ENCODE data around the gene CAB39L. TPM values are rescaled to one million over a fixed set of nuclear protein-coding genes. Genes with fewer than 3 reads are reported as not detected.
A peak's percentile ranks its signal among the peaks of the same experiment; 100 is the strongest.

Gene CAB39L
- total and polyA plus RNA-seq, 2 experiments from 2014 or later, result 3.3 to 4.4 TPM

DNA sequence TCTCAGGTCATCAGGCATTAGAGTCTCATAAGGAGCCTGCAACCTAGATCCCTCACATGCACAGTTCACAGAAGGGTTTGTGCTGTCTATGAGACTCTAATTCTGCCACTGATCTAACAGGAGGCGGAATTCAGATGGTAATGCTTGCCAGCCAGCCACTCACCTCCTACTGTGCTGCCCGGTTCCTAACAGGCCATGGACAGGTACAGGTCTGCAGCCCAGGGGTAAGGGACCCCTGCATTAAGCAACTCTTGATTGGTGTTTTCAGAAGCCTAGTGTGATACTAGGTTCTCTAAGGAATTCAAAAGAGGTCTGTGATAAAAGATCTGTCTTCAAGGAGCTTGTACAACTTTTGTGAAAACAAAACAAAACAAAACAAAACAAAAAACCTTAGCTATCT lies 31.1 kb downstream of the CAB39L start:
- H2AFZ ChIP-seq, result no peak overlapping the region
- no peaks in the 10 kb centered on the region for H3F3A ChIP-seq (replicated peaks; ENCODE audit: low read depth)
- peaks cover 96% of the 10 kb centered on the region for H3K27me3 ChIP-seq (ENCODE audit: insufficient read depth)
- no peaks in the 10 kb centered on the region for H3K79me2 ChIP-seq (replicated peaks; ENCODE audit: insufficient read depth)
- H3K4me1 ChIP-seq (ENCODE audit: insufficient read depth), result peaks cover 30% of the 10 kb centered on the region
- no peaks in the 10 kb centered on the region for H3K9me3 Mint-ChIP-seq
- peak overlapping the region; percentile 53; the same call in 1 of the 2 replicates for H3K4me2 ChIP-seq
- H3K9me2 ChIP-seq (ENCODE audit: insufficient read depth), result no peaks in the 10 kb centered on the region
- TF ChIP-seq EZH2phosphoT487 (IDR thresholded peaks at IDR 0.05; ENCODE audit: unreplicated experiment) (no peak), ZNF331 (CRISPR knock-in tag; IDR thresholded peaks at IDR 0.05; ENCODE audit: low read depth) (no peak), JUNB (IDR thresholded peaks at IDR 0.05; ENCODE audit: unreplicated experiment) (no peak), ZNF114 (CRISPR knock-in tag; IDR thresholded peaks at IDR 0.05) (no peak), NANOG (IDR thresholded peaks at IDR 0.05; ENCODE audit: borderline replicate concordance) (peak; percentile 18; the same call in 1 of the 2 replicates), STAT1 (IDR thresholded peaks at IDR 0.05; ENCODE audit: unreplicated experiment) (no peak), CREB1 (CRISPR knock-in tag; IDR thresholded peaks at IDR 0.05; ENCODE audit: low read depth) (peak; percentile 35; the same call in 1 of the 2 replicates), POLR2AphosphoS5 (IDR thresholded peaks at IDR 0.05; ENCODE audit: low read depth) (peak; percentile 52), EZH2 (IDR thresholded peaks at IDR 0.05; ENCODE audit: low read depth, unreplicated experiment) (no peak)
- TF ChIP-seq, protein P1, sequence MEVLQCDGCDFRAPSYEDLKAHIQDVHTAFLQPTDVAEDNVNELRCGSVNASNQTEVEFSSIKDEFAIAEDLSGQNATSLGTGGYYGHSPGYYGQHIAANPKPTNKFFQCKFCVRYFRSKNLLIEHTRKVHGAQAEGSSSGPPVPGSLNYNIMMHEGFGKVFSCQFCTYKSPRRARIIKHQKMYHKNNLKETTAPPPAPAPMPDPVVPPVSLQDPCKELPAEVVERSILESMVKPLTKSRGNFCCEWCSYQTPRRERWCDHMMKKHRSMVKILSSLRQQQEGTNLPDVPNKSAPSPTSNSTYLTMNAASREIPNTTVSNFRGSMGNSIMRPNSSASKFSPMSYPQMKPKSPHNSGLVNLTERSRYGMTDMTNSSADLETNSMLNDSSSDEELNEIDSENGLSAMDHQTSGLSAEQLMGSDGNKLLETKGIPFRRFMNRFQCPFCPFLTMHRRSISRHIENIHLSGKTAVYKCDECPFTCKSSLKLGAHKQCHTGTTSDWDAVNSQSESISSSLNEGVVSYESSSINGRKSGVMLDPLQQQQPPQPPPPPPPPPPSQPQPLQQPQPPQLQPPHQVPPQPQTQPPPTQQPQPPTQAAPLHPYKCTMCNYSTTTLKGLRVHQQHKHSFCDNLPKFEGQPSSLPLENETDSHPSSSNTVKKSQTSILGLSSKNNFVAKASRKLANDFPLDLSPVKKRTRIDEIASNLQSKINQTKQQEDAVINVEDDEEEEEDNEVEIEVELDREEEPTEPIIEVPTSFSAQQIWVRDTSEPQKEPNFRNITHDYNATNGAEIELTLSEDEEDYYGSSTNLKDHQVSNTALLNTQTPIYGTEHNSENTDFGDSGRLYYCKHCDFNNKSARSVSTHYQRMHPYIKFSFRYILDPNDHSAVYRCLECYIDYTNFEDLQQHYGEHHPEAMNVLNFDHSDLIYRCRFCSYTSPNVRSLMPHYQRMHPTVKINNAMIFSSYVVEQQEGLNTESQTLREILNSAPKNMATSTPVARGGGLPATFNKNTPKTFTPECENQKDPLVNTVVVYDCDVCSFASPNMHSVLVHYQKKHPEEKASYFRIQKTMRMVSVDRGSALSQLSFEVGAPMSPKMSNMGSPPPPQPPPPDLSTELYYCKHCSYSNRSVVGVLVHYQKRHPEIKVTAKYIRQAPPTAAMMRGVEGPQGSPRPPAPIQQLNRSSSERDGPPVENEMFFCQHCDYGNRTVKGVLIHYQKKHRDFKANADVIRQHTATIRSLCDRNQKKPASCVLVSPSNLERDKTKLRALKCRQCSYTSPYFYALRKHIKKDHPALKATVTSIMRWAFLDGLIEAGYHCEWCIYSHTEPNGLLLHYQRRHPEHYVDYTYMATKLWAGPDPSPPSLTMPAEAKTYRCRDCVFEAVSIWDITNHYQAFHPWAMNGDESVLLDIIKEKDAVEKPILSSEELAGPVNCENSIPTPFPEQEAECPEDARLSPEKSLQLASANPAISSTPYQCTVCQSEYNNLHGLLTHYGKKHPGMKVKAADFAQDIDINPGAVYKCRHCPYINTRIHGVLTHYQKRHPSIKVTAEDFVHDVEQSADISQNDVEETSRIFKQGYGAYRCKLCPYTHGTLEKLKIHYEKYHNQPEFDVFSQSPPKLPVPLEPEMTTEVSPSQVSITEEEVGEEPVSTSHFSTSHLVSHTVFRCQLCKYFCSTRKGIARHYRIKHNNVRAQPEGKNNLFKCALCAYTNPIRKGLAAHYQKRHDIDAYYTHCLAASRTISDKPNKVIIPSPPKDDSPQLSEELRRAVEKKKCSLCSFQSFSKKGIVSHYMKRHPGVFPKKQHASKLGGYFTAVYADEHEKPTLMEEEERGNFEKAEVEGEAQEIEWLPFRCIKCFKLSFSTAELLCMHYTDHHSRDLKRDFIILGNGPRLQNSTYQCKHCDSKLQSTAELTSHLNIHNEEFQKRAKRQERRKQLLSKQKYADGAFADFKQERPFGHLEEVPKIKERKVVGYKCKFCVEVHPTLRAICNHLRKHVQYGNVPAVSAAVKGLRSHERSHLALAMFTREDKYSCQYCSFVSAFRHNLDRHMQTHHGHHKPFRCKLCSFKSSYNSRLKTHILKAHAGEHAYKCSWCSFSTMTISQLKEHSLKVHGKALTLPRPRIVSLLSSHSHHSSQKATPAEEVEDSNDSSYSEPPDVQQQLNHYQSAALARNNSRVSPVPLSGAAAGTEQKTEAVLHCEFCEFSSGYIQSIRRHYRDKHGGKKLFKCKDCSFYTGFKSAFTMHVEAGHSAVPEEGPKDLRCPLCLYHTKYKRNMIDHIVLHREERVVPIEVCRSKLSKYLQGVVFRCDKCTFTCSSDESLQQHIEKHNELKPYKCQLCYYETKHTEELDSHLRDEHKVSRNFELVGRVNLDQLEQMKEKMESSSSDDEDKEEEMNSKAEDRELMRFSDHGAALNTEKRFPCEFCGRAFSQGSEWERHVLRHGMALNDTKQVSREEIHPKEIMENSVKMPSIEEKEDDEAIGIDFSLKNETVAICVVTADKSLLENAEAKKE (CRISPR knock-in tag; IDR thresholded peaks at IDR 0.05), result 0 out of 2 replicates have a peak, but pooled peaks have one; percentile 52
- TF ChIP-seq, protein P2, sequence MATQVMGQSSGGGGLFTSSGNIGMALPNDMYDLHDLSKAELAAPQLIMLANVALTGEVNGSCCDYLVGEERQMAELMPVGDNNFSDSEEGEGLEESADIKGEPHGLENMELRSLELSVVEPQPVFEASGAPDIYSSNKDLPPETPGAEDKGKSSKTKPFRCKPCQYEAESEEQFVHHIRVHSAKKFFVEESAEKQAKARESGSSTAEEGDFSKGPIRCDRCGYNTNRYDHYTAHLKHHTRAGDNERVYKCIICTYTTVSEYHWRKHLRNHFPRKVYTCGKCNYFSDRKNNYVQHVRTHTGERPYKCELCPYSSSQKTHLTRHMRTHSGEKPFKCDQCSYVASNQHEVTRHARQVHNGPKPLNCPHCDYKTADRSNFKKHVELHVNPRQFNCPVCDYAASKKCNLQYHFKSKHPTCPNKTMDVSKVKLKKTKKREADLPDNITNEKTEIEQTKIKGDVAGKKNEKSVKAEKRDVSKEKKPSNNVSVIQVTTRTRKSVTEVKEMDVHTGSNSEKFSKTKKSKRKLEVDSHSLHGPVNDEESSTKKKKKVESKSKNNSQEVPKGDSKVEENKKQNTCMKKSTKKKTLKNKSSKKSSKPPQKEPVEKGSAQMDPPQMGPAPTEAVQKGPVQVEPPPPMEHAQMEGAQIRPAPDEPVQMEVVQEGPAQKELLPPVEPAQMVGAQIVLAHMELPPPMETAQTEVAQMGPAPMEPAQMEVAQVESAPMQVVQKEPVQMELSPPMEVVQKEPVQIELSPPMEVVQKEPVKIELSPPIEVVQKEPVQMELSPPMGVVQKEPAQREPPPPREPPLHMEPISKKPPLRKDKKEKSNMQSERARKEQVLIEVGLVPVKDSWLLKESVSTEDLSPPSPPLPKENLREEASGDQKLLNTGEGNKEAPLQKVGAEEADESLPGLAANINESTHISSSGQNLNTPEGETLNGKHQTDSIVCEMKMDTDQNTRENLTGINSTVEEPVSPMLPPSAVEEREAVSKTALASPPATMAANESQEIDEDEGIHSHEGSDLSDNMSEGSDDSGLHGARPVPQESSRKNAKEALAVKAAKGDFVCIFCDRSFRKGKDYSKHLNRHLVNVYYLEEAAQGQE (IDR thresholded peaks at IDR 0.05; ENCODE audit: unreplicated experiment), result no peak
- TF ChIP-seq, protein P3, sequence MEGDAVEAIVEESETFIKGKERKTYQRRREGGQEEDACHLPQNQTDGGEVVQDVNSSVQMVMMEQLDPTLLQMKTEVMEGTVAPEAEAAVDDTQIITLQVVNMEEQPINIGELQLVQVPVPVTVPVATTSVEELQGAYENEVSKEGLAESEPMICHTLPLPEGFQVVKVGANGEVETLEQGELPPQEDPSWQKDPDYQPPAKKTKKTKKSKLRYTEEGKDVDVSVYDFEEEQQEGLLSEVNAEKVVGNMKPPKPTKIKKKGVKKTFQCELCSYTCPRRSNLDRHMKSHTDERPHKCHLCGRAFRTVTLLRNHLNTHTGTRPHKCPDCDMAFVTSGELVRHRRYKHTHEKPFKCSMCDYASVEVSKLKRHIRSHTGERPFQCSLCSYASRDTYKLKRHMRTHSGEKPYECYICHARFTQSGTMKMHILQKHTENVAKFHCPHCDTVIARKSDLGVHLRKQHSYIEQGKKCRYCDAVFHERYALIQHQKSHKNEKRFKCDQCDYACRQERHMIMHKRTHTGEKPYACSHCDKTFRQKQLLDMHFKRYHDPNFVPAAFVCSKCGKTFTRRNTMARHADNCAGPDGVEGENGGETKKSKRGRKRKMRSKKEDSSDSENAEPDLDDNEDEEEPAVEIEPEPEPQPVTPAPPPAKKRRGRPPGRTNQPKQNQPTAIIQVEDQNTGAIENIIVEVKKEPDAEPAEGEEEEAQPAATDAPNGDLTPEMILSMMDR (conservative IDR thresholded peaks at IDR 0.05; ENCODE audit: low read depth in 2 of 2), result no peak
- TF ChIP-seq, protein P4, sequence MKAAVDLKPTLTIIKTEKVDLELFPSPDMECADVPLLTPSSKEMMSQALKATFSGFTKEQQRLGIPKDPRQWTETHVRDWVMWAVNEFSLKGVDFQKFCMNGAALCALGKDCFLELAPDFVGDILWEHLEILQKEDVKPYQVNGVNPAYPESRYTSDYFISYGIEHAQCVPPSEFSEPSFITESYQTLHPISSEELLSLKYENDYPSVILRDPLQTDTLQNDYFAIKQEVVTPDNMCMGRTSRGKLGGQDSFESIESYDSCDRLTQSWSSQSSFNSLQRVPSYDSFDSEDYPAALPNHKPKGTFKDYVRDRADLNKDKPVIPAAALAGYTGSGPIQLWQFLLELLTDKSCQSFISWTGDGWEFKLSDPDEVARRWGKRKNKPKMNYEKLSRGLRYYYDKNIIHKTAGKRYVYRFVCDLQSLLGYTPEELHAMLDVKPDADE (IDR thresholded peaks at IDR 0.05), result no peak
- no peaks in the 10 kb centered on the region for H3K36me3 Mint-ChIP-seq (ENCODE audit: low read depth)
- H3K27ac Mint-ChIP-seq, result no peak overlapping the region
- no peaks in the 10 kb centered on the region for H3K36me3 ChIP-seq (ENCODE audit: insufficient read depth)
- no peak overlapping the region for H3K27ac ChIP-seq (ENCODE audit: low read depth)
- H3K4me3 ChIP-seq, result no peak overlapping the region
- no peaks in the 10 kb centered on the region for H4K20me1 ChIP-seq (replicated peaks; ENCODE audit: insufficient read depth)
- no peak overlapping the region for H3K4me3 Mint-ChIP-seq
- peaks cover 19% of the 10 kb centered on the region for H3K4me1 Mint-ChIP-seq
- peaks cover 82% of the 10 kb centered on the region for H3K27me3 Mint-ChIP-seq (ENCODE audit: insufficient read depth, low read depth, poor library complexity)
- peak; percentile 54 for DNase-seq (ENCODE audit: low spot score)
- ATAC-seq, result peak; percentile 98

Measured in GM23338 (cell line).